HG02852 (cell line): ENCODE measurements around the gene MAPK7.
"Not testable (repeated sequence)": the region's sequence is repeated elsewhere in the genome, so short reads cannot be mapped to it uniquely, and the experiment has no call there.

Experiments
- ATAC-seq: cut with Tn5 transposase; IDR thresholded peaks from one replicate; pipeline ENCODE4 v1.9.1; 2021; ENCODE audit warnings: mild to moderate bottlenecking, moderate library complexity; ENCODE audit not compliant: unreplicated experiment

The MAPK7 gene

DNA sequence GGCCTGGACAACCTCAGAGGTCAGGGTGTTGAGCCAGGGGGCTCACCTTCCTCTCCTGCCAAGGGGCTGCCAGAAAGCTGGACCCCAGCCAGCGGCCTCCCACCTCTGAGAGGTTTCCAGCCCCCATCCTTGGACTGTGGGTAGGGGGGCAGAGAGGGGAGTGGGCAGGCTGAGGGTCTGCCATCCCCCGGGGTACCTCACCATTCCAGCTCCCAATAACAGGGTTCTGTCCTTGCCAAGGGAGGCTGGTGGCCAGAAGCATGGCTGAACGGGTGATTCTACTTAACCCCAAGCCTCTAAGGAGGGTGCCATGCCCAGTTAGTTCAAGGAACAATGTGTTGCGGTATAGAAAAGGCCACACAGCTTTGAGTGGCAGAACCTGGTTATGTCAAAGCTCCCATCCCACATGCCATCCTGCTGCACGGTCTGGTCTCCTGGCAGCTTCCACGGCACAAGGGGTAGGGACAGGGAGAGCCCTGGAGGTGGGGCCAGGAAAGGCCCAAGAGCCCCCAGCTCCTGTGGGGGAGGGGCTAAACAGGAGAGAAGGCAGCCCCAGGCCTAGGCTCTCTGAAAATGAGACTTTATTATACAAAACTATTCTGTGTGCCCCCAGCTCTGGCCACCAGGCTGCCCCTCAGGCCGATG lies 35.6 kb upstream of the MAPK7 start:
- ATAC-seq, result no peak

DNA sequence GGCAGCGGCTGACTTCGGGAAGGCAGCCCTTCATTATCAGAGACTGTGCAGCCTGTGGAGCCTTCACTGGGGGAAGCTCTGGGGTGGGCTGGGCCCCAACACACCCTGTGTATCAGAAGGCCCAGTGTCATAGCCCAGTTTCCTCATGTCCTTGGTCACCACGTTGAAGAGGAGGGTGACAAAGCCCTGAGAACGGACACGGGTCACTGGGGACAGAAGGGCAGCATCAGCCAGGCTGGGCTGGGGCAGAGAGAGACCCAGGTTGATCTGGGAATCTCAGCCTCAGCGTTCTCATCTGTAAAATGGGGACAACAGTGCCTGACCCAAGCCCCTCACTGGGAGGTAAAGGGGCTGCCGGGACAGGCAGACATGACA lies 35.1 kb upstream of the MAPK7 start:
- no peak for ATAC-seq

DNA sequence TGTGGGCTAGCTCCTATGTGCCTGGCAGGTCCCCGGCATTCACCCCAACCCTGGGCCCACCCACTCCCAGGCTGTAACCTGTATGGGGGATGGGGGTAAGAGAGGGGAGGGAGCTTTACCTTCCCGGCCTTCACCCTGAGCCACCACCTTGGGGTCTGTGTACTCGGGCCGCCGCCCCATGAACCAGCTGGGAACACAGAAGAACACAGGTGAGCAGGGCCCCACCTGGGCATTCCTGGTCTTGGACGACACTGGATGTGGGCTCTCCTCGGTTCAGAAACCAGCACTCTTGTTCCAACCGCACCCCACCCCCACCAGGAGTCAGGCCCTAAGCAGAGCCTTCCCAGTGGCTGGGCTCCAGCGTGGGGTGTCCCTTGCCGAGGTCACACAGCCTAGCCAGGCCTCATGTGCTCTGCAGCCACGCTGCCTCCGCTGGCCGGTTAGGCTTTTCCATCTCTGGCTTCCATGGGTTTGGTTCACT lies 34.6 kb upstream of the MAPK7 start:
- ATAC-seq, result no peak

DNA sequence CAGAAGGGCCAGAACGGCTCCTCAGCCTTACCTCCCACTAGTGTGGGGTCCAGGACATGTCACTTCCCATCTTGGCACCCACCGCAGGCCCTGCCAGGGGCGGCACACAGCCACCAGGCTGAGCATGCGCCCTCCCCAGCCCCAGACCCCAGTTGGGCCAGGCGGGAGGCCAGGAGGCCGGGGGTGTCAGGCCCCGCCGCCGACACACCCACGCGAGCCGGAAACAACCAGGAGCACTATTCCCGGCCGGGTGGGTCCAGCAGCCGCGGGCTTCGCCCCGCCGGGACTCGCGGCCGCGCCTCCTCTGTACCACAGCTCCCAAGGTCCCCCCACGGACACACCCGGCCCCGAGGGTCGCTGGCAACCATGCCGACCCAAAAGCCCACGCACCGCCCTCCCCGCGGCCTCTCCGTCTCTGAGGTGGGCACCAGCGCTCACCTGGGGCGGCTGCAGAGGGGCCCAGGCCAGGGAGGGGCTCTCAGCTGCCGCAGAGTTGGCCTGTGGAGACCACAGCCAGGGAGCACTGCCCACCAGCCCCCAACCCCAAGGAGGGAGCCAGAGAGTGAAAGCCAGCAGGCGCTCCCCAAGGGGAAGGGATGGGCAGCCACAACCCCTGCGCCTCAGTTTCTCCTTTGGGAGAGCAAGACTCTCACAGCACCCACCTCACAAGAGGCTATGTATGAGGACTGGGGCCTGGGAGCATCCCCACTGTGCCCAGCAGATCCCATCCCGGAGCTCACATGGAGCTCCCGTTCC lies 33.8 kb upstream of the MAPK7 start:
- ATAC-seq, result no peak

DNA sequence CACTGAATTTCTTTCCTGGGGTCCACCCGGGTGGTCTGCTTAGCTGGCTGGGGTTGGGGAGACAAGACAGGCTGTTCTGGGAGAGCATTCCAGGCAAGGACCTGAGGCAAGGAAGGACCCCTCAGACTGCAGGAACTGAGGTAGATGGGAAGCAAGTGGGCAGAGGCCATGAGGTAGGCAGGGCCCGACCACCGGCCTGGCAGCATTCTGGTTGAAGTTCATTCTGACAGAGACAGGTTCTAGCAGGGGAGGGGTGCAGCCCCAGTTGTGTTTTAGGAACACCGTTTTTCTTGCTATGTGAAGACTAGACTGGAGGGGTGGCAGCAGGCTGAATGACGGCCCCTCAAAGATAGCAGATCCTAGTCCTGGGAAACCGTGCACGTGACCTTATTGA lies 33.2 kb upstream of the MAPK7 start:
- ATAC-seq, result no peak

DNA sequence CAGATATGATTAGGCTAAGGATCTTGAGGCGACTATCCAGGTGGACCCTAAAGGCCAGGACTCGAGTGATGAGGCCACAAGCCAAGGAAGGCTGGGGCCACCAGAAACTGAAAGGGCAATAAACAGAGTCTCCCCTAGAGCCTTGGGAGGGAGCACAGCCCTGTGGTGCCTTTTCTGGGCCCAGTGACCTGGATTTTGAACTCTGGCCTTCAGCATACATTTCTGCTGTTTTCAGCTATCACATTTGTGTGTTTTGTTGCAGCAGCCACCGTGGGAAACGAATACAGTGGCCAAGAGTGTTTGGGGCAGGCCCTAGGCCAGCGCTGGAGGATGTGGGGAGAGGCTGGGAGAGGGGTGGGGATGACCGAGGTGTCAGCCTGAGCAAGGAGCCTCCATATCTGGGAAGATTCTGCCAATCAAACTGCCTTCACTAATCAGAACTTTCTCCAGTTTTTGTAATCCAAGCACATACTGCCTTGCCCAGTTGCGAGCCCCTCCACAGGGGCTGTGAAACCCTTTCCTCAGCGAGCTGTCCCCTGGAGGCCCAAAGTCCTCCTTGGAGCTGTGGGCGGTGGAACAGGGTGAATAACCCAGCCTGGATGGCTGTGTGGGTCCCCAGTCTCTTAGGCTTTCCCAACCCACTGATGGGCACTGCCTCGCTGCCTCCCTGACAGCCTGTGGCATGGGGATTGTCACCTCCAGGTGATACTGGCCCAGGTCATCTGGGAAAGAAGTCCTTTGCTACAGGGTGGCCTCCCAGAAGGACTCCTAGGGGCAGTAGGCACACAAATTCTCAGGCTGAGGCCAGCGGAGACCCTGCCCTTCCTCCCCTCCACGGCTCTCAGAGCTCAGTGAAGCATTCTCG lies 32.6 kb upstream of the MAPK7 start:
- no peak for ATAC-seq

DNA sequence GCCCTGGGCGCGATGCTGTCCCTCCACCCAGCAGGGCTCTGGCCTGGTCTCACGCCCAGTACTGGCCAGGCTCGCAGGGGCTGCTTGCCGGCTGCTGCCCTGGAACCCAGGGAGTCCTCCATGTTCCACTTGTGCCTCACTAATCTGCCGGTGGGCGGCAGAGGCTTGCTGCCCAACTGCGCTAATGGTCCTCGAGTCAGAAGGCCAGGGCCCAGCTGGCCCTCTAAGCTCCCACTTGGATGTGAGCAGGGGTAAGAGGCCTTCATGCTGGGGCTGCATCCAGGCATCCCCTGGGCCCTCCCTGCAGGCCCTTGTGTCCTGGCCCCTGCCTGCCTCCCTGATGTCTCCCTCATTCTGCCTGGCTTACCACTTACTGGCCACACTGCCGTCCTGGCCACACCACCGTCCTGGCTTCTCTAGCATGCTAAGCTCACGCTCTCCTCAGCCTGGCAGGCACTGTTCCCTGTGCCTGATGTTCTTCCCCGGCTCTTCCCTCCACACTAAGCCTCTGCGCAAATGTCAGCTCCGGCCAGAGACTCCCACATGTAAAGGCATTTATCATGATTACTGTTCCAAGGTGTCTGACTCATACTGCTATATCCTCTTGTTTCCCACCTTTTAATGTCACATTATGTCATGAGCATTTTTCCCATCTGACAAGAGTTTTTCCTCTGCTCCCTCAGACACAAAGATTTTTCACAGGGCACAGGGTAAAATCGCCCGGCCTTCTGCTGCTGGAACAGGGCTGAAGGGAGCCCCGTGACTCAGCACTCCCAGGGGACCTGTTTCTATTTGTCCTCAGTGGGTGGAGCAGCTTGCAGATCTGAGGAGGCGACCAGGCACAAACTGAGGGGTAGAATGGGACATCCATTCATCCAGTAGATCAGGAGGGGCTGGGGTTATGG lies 31.7 kb upstream of the MAPK7 start:
- ATAC-seq, result no peak

DNA sequence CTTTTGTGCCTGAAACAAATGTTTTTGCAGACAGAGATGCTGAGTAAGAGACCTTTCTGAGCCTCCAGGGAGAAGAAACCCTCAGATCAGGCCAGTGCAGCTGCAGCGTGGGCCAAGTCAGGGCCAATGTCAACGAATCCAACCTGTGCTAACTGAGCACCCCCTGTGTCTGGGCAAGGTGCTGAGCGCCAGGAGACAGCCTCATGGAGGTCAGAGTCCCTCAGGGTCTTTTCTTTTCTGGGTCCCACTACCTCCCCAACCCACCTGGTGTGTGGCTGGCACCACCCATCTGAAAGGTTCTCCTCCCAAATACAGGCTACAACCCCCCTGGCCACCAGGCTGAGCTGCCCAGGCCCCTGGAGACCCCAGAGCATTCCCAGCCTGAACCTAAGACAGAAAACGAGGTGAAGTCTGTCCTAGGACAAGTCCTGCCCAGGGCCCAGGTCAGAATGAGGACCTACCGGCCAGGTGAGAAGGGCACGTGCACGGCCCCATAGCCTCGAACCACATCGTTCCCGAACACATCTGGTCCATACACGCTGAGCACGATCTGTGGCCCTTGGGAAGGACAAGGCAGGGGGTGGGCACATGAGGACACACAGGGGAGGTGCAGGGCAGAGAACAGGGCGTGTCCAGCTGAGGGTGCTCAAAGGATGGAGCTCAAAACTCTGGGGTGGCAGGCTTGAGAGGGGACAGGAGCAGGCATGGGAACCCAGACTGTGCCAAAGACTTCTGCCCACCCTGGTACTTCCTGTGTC lies 30.8 kb upstream of the MAPK7 start:
- ATAC-seq, result no peak

DNA sequence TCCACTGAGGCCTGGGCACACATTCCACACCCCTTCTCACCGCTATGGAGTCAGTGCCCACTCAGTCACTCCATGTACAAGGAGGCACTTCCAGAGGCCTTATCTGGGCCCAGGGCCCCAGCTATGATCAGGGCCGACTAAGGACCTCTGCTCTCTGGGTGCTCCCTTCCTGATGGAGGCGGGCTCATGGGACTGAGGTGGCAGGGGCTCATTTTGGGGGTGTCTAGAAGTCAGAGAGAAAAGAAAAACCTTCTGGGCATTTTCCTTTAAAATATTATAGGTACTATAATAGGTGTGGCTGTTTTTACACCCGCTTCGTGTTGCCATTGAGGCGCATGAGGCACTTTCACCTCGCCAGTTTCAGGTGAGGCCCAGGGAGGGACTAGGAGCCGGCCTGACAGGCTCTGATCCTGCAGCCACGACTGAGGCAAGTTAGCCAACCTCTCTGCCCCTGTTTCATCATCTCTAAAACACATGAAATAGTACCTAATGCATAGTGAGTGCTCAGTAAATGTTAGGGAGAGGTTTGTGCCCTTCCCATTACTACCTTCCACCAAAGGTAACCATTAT lies 30.1 kb upstream of the MAPK7 start:
- ATAC-seq, result no peak

DNA sequence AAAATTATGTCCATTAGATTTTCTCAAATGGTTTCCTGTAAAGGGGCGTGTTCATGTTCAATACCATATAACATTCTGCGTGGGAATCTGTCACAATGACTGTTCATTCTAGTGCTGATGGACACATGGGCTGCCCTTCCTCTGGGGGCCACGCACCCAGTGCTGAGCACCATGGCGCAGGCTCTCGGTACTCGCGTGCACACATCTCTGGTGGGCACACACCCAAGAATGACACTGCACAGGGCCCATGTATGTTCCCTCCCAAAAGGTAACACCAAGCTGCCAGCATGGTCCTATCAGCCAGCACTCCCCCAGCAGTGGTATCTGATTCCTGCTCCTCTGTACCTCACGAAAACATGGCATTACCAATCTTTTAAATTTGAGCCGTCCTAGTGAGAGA lies 29.5 kb upstream of the MAPK7 start:
- no peak for ATAC-seq

DNA sequence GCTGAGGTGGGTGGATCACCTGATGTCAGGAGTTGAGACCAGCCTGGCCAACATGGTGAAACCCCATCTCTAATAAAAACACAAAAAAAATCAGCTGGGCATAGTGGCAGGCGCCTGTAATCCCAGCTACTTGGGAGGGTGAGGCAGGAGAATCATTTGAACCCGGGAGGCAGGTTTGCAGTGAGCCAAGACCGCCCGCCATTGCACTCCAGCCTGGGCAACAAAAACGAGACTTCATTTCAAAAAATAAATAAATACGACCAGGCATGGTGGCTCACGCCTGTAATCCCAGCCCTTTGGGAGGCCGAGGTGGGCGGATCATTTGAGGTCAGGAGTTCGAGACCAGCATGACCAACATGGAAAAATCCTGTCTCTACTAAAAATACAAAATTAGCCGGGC lies 24.9 kb upstream of the MAPK7 start:
- ATAC-seq, result not testable (repeated sequence)

DNA sequence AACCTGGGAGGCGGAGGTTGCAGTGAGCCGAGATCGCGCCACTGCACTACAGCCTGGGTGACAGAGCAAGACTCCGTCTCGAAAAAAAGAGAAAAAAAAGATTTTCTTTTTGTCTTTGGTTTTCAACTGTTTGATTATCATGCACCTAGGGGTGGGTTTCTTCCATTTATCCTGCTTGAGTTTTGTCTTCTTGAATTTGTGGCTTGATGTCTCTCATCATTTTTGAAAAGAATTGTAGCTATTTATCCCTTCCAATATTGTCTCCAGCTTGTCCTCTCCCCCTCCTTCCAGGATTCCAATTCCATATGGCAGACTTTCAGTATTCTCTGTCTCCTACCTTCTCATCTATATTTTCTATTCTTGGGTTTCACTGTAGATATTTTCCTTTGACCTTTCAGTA lies 23.6 kb upstream of the MAPK7 start:
- no peak for ATAC-seq

DNA sequence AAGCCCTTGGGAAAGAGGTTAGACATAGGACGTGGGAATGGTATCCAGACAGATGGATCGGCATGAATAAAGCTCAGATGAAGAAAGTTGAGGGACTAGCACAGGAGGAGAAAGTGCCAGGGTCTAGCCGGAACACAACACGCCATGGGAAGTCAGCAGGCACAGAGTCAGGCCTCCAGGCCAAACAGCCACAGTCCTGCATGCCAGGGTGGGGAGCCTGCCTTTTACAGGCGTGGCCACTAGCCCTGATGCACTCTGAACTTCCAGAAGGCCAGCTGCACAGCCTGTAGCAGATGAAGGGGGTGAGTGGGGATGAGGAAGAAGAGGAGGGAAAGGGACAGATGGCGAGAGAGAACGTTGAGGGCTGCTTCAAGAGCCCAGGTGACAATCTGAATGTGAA lies 20.9 kb upstream of the MAPK7 start:
- ATAC-seq, result no peak

DNA sequence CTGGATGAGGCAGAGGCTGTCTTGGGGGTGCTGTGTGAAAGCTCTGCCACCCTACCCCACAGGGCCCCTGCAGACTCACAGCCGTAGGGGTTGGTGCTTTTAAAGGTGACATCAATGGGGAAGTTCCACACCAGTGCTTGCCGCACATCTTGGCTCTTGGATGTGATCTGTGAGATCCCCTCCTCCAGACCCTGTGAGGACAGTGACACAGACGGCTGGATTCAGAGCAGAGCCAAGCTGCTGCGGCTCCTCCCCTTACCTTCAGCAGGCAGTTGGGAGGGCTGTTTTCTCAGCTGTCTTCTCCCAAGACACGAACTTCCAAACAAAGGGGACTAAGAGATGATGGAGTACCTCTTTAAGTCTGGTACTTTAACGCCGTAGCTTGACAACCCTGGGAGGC lies 20.5 kb upstream of the MAPK7 start:
- ATAC-seq, result no peak

DNA sequence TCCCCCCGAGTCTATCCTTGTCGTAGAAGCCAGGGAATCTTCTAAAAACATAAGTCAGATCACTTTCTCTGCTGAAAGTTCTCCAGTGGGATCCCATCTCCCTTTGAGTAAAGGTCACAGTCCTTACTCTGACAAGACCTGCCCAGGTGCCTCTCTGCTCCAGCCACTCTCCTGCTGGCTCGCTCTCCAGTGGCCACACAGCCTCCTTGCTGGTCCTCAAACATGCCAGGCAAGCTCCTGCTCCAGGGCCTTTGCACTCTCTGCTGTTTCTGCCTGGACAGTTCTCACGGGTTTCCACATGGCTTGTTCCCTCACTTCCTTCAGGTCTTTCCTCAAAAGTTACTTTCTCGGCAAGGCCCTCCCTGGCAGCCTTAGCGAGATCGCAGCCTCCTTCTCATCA lies 19.1 kb upstream of the MAPK7 start:
- no peak for ATAC-seq

DNA sequence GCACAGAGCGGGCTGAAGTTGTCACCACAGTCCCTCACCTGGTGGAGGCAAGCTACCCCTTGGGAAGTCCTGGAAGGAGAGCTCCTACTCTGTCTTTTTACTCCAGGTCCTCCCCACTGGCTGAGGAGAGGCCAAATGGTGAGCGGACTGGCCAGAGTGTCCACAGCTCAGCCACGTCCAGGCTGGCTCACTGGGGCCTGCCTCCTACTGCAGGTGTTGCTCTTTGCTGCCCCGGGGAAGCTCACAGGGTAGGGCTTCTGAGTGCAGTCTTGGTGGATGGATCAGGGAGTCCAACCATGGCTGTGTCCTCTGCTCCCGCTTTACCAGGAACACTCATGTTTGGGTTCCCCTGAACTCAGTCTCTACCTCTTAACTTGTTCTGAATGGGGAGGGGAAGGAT lies 18.4 kb upstream of the MAPK7 start:
- no peak for ATAC-seq

DNA sequence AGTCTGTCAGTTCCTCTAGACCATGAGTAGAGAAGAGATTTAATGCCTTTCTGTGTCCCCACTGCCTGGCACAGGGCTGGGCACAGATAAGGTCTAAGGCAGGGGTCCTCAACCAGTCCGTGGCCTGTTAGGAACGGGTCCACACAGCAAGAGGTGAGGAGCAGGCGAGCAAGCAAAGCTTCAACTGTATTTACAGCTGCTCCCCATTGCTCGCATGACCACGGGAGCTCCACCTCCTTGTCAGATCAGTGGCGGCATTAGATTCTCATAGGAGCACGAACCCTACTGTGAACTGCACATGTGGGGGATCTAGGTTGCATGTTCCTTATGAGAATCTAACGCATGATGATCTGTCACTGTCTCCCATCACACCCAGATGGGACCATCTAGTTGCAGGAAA lies 17.5 kb upstream of the MAPK7 start:
- no peak for ATAC-seq

DNA sequence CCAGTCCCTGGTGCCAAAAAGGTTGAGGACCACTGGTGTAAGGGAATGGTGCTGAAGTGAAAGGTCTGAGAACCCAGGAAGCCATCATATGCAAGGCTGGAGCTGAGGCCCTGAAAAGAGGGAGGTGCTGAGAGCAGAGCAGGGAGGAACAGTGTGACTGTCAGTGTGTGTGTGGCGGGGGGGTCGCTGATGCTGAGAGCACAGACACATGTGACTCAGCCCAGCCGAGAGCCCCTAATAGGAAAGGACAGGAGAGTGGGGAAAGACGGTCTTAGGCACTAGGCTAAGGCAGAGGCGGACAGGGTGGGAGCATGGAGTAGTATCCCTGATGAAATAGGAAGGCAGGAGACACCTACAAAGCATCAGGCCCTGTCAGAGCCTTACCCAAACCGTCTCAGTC lies 17.0 kb upstream of the MAPK7 start:
- ATAC-seq, result no peak

DNA sequence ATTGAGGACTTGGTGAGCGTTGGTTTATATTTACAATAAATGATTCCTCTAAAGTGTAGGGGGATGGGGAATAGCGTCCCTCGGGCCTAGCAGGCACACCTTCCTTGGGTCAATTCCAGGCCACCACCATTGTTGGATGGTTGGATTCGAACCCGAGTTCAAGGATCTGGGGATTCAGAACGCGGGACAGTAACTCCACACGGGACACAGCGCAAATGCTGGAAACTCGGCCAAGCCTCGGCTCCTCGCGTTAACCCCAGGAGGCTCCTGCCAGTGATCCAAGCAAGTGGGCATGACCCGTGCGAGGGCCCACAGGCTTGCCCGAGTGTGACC lies 16.4 kb upstream of the MAPK7 start:
- no peak for ATAC-seq
